ENCODE results near the gene PTPRG.

DNA sequence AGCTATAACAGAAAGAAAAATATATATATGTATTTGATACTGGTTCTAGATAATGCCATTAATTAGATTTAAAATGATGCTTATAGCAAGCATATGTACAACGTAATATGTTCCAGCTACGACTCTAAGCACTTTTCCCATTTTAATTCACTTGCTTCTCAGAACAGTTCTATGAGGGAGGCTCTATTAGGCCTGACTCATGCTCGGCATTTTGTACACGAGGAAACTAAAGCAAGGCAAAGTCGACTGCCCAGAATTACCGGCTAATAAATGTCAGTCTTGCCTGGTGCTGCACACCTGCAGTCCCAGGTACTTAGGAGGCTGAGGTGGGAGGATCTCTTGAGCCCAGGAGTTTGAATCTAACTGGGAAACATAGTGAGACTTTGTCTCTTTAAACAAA, 106.0 kb downstream of the PTPRG start:
- TF ChIP-seq, protein P1, sequence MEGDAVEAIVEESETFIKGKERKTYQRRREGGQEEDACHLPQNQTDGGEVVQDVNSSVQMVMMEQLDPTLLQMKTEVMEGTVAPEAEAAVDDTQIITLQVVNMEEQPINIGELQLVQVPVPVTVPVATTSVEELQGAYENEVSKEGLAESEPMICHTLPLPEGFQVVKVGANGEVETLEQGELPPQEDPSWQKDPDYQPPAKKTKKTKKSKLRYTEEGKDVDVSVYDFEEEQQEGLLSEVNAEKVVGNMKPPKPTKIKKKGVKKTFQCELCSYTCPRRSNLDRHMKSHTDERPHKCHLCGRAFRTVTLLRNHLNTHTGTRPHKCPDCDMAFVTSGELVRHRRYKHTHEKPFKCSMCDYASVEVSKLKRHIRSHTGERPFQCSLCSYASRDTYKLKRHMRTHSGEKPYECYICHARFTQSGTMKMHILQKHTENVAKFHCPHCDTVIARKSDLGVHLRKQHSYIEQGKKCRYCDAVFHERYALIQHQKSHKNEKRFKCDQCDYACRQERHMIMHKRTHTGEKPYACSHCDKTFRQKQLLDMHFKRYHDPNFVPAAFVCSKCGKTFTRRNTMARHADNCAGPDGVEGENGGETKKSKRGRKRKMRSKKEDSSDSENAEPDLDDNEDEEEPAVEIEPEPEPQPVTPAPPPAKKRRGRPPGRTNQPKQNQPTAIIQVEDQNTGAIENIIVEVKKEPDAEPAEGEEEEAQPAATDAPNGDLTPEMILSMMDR (conservative IDR thresholded peaks at IDR 0.05), result no peak
- TF ChIP-seq ZFX (IDR thresholded peaks at IDR 0.05), result no peak
